ENCODE results near the gene BORCS5.

- TF ChIP-seq CTCF (IDR thresholded peaks at IDR 0.05), result no peak
- TF ChIP-seq POLR2A (IDR thresholded peaks at IDR 0.05), result no peak
Measured at GRCh38 chr12:12456637-12457036, 99.8 kb downstream of the BORCS5 start.

Measured in thyroid gland (tissue), 4 donors.